Trophoblast cell (in vitro differentiated cells and primary cell): ENCODE results near the gene SLC20A1.
A peak's percentile ranks its signal among the peaks of the same experiment; 100 is the strongest.

Experiments used
- DNase-seq, 2 donors: peaks; one replicate each; pipeline ENCODE4 v3.0.0-alpha.2; 2016
- H2AFZ ChIP-seq: 2 replicates; pipeline ENCODE4 v1.6.1; 2013; ENCODE audit warnings: low read length, moderate library complexity, mild to moderate bottlenecking; ENCODE audit not compliant: insufficient read depth, poor library complexity
- H2AK5ac ChIP-seq: 2 replicates; pipeline ENCODE4 v1.6.1; 2013; ENCODE audit warnings: mild to moderate bottlenecking, low read length
- H2BK120ac ChIP-seq: 2 replicates; pipeline ENCODE4 v1.6.1; 2013; ENCODE audit warnings: low read length, mild to moderate bottlenecking, moderate library complexity; ENCODE audit not compliant: insufficient read depth, poor library complexity
- H2BK12ac ChIP-seq: 2 replicates; pipeline ENCODE4 v1.6.1; 2013; ENCODE audit warnings: mild to moderate bottlenecking, low read length, moderate library complexity
- H2BK5ac ChIP-seq: 2 replicates; pipeline ENCODE4 v1.6.1; 2013; ENCODE audit warnings: low read length, low read depth, moderate library complexity, mild to moderate bottlenecking; ENCODE audit not compliant: poor library complexity
- H3K14ac ChIP-seq: 2 replicates; pipeline ENCODE4 v1.6.1; 2013; ENCODE audit warnings: mild to moderate bottlenecking, low read length
- H3K18ac ChIP-seq: 2 replicates; pipeline ENCODE4 v1.6.1; 2013; ENCODE audit warnings: mild to moderate bottlenecking, low read length
- H3K23ac ChIP-seq: 2 replicates; pipeline ENCODE4 v1.6.1; 2013; ENCODE audit warnings: low read length
- H3K27ac ChIP-seq: 2 replicates; pipeline ENCODE4 v1.5.1; 2013; ENCODE audit warnings: low read depth, mild to moderate bottlenecking, inconsistent platforms, low read length, moderate library complexity
- H3K27me3 ChIP-seq: 2 replicates; pipeline ENCODE4 v1.6.1; 2013; ENCODE audit warnings: inconsistent platforms, mild to moderate bottlenecking, low read length, moderate library complexity; ENCODE audit not compliant: insufficient read depth
- H3K36me3 ChIP-seq, 2 experiments: 1 replicate in 1 of 2; 2 replicates in 1 of 2; pipeline ENCODE4 v1.6.1; 2013; ENCODE audit warnings: low read length in 2 of 2, mild to moderate bottlenecking in 2 of 2, moderate library complexity in 1 of 2; ENCODE audit not compliant: insufficient read depth in 2 of 2, control insufficient read depth in 1 of 2
- H3K4ac ChIP-seq: 2 replicates; pipeline ENCODE4 v1.6.1; 2013; ENCODE audit warnings: low read depth, mild to moderate bottlenecking, low read length, moderate library complexity
- H3K4me1 ChIP-seq, 2 experiments: 1 replicate in 1 of 2; 2 replicates in 1 of 2; pipeline ENCODE4 v1.6.1; 2013; ENCODE audit warnings: low read length in 2 of 2, mild to moderate bottlenecking in 2 of 2, moderate library complexity in 1 of 2; ENCODE audit not compliant: insufficient read depth in 2 of 2, control insufficient read depth in 1 of 2
- H3K4me2 ChIP-seq: 2 replicates; pipeline ENCODE4 v1.6.1; 2013; ENCODE audit warnings: inconsistent platforms, mild to moderate bottlenecking, low read length, moderate library complexity
- H3K4me3 ChIP-seq: 2 replicates; pipeline ENCODE4 v1.5.1; 2013; ENCODE audit warnings: mild to moderate bottlenecking, low read depth, low read length, inconsistent platforms
- H3K79me1 ChIP-seq: one replicate; pipeline ENCODE4 v1.6.1; 2013; ENCODE audit warnings: low read length
- H3K79me2 ChIP-seq: 2 replicates; pipeline ENCODE4 v1.6.1; 2013; ENCODE audit warnings: low read length, mild to moderate bottlenecking; ENCODE audit not compliant: control insufficient read depth, insufficient read depth, poor library complexity
- H3K9ac ChIP-seq: 2 replicates; pipeline ENCODE4 v1.6.1; 2013; ENCODE audit warnings: mild to moderate bottlenecking, low read length
- H3K9me3 ChIP-seq: 2 replicates; pipeline ENCODE4 v1.6.1; 2013; ENCODE audit warnings: low read depth, mild to moderate bottlenecking, control low read depth, inconsistent platforms, low read length; ENCODE audit not compliant: insufficient read depth
- H4K12ac ChIP-seq: 2 replicates; pipeline ENCODE4 v1.6.1; 2013; ENCODE audit warnings: low read depth, mild to moderate bottlenecking, low read length, moderate library complexity
- H4K8ac ChIP-seq: 2 replicates; pipeline ENCODE4 v1.6.1; 2013; ENCODE audit warnings: low read depth, mild to moderate bottlenecking, low read length, moderate library complexity
- H4K91ac ChIP-seq: one replicate; pipeline ENCODE4 v1.6.1; 2013; ENCODE audit warnings: low read depth, mild to moderate bottlenecking, low read length, moderate library complexity
- WGBS: extraction: QIAGEN DNeasy Blood & Tissue Kit; methylation state at CpG from one replicate; pipeline ENCODE4 v1.1.7; 2013; ENCODE audit warnings: missing lambda C conversion rate; ENCODE audit not compliant: insufficient read length, insufficient coverage; ENCODE audit errors: extremely low coverage; 5-methylcytosine and 5-hydroxymethylcytosine counted together

Gene SLC20A1

GRCh38 chr2:112683550-112684414 lies 38.0 kb downstream of the SLC20A1 start:
- Histone ChIP-seq H3K4ac (peak overlapping the region; percentile 42), H2BK5ac (peak overlapping the region; percentile 54), H2BK120ac (peak overlapping the region; percentile 75), H3K14ac (peak overlapping the region; percentile 14), H3K27ac (no peak overlapping the region), H2BK12ac (peak overlapping the region; percentile 72), H3K23ac (no peak overlapping the region), H4K91ac (peak overlapping the region; percentile 16), H2AK5ac (peak overlapping the region; percentile 90), H3K18ac (peak overlapping the region; percentile 8), H3K4me1 (peaks cover 13% of the 10 kb centered on the region in 2 experiments), H3K79me2 (no peaks in the 10 kb centered on the region), H4K12ac (no peak overlapping the region), H3K27me3 (no peaks in the 10 kb centered on the region), H3K36me3 (no peaks in the 10 kb centered on the region), H3K4me2 (peak overlapping the region; percentile 20), H3K4me3 (no peak overlapping the region), H3K79me1 (peaks cover 5% of the 10 kb centered on the region), H3K9me3 (no peaks in the 10 kb centered on the region), H2AFZ (peak overlapping the region; percentile 50), H3K9ac (no peak overlapping the region), H4K8ac (peak overlapping the region; percentile 76)
- DNase-seq: peak; percentile 28 to 63
- WGBS: no CpG with 5 or more reads among the region's 12 CpGs

GRCh38 chr2:112684415-112684775 lies 38.7 kb downstream of the SLC20A1 start:
- H4K91ac ChIP-seq: peak overlapping the region; percentile 68

DNA sequence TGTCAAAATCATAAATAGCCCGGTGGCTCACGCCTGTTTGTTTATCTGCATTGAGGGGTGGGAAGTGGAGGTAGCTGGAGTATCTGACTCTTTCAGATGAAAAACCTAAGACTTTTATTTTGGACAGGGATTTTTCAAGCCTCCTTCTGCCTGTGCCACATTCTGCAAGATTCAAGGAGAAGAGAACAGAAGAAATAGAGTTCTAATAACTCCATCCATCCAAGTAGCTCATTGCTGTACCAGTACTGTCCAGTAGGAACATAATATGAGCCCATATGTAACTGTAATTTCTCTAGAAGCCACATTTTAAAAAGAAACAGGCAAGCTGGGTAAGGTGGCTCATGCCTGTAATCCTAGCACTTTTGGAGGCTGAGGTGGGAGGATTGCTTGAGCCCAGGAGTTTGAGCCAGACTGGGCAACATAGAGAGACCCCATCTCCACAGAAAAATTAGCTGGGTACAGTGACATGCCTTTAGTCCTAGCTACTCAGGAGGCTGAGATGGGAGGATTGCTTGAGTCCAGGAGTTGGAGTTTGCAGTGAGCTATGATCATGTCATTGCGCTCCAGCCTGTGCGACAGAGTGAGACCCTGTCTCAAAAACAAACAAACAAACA lies 39.6 kb downstream of the SLC20A1 start:
- Histone ChIP-seq H2AFZ (no peak overlapping the region), H3K23ac (no peak overlapping the region), H4K12ac (no peak overlapping the region), H2BK12ac (no peak overlapping the region), H3K79me2 (no peaks in the 10 kb centered on the region), H3K9ac (no peak overlapping the region), H2AK5ac (no peak overlapping the region), H3K4me3 (no peak overlapping the region), H2BK120ac (no peak overlapping the region), H4K91ac (no peak overlapping the region), H3K4ac (no peak overlapping the region), H3K4me1 (peaks cover 7% of the 10 kb centered on the region in 2 experiments), H3K9me3 (no peaks in the 10 kb centered on the region), H3K79me1 (peaks cover 5% of the 10 kb centered on the region), H3K27me3 (no peaks in the 10 kb centered on the region), H3K4me2 (no peak overlapping the region), H3K14ac (no peak overlapping the region), H2BK5ac (no peak overlapping the region), H3K18ac (no peak overlapping the region), H3K36me3 (no peaks in the 10 kb centered on the region), H3K27ac (no peak overlapping the region), H4K8ac (no peak overlapping the region)
- DNase-seq: no peak
- no CpG with 5 or more reads among the region's 4 CpGs for WGBS

More at GRCh38 chr2:112684415-112684775, 38.7 kb downstream of the SLC20A1 start:
- Histone ChIP-seq H3K27me3 (no peaks in the 10 kb centered on the region), H3K9me3 (no peaks in the 10 kb centered on the region), H2BK120ac (peak overlapping the region; percentile 78), H3K14ac (no peak overlapping the region), H4K12ac (no peak overlapping the region), H3K36me3 (no peaks in the 10 kb centered on the region), H3K4ac (no peak overlapping the region), H3K9ac (no peak overlapping the region), H3K79me1 (peaks cover 5% of the 10 kb centered on the region), H3K18ac (no peak overlapping the region), H2AK5ac (peak overlapping the region; percentile 60), H3K27ac (no peak overlapping the region), H3K4me2 (no peak overlapping the region), H3K79me2 (no peaks in the 10 kb centered on the region), H2BK12ac (peak overlapping the region; percentile 72), H2AFZ (no peak overlapping the region), H4K8ac (no peak overlapping the region), H3K23ac (no peak overlapping the region), H2BK5ac (no peak overlapping the region), H3K4me3 (no peak overlapping the region), H3K4me1 (peaks cover 10% of the 10 kb centered on the region in 2 experiments)
- DNase-seq: no peak
- WGBS: no CpG with 5 or more reads among the region's 3 CpGs

GRCh38 chr2:112686348-112687217 lies 40.8 kb downstream of the SLC20A1 start:
- Histone ChIP-seq H3K4ac (no peak overlapping the region), H3K79me1 (peaks cover 5% of the 10 kb centered on the region), H3K36me3 (no peaks in the 10 kb centered on the region), H3K79me2 (no peaks in the 10 kb centered on the region), H2BK12ac (peak overlapping the region; percentile 20), H4K12ac (no peak overlapping the region), H3K9ac (no peak overlapping the region), H3K14ac (no peak overlapping the region), H3K9me3 (no peaks in the 10 kb centered on the region), H4K8ac (no peak overlapping the region), H3K4me1 (peaks cover 7% of the 10 kb centered on the region in 2 experiments), H3K27ac (no peak overlapping the region), H3K23ac (no peak overlapping the region), H2BK5ac (no peak overlapping the region), H2BK120ac (no peak overlapping the region), H3K4me3 (no peak overlapping the region), H3K18ac (no peak overlapping the region), H2AK5ac (no peak overlapping the region), H2AFZ (no peak overlapping the region), H3K4me2 (no peak overlapping the region), H3K27me3 (no peaks in the 10 kb centered on the region), H4K91ac (no peak overlapping the region)
- DNase-seq: no peak
- no CpG with 5 or more reads among the region's 15 CpGs for WGBS
